Measurements from ENCODE around the gene MLN.
"Not testable (repeated sequence)": the region's sequence is repeated elsewhere in the genome, so short reads cannot be mapped to it uniquely, and the experiment has no call there.

MLN gene

GRCh38 chr6:33834401-33835392 is 30.9 kb upstream of the MLN start:
- no peak for FAIRE-seq

GRCh38 chr6:33833599-33833998 is 29.8 kb upstream of the MLN start:
- no peak for FAIRE-seq

DNA sequence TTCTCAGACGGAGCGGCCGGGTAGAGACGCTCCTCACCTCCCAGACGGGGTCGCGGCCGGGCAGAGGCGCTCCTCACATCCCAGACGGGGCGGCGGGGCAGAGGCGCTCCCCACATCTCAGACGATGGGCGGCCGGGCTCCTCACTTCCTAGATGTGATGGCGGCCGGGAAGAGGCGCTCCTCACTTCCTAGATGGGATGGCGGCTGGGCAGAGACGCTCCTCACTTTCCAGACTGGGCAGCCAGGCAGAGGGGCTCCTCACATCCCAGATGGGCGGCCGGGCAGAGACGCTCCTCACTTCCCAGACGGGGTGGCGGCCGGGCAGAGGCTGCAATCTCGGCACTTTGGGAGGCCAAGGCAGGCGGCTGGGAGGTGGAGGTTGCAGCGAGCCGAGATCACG is 29.0 kb upstream of the MLN start:
- FAIRE-seq = not testable (repeated sequence)

GRCh38 chr6:33831725-33832124 is 27.9 kb upstream of the MLN start:
- FAIRE-seq = not testable (repeated sequence)

DNA sequence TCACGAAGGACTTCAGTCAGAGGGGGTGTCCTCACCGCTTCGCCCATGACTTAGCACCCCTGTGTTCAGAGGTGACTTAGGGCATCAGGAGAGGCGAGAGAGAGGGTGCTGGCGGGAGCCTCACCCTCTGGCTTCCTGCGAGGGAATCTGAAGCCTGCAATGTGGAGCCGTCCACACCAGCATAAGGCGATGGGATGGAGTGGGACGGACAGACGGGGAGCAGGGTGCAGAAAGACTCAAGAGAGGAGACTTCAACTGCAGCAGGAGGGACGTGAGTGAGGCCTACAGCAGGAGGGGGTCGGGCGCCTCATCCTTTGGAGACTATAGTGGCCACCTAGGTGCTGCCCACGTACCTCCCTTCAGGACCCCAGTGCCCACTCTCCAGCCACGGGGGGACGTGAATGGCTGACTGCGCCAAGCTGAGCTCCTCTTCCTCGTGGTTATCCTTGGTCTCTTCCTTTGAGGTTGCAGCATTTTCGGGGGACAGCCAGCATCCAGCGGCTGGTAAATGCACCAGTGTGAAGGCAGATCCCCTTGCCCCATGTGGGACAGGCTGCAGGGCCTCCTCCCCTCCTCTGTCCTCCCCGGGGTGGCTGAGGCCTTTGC is 26.9 kb upstream of the MLN start:
- FAIRE-seq = no peak

- FAIRE-seq = no peak
Observed at GRCh38 chr6:33828764-33829731, 25.2 kb upstream of the MLN start.

GRCh38 chr6:33828452-33828763 is 24.6 kb upstream of the MLN start:
- no peak for FAIRE-seq

- FAIRE-seq = no peak
Observed at GRCh38 chr6:33827546-33828451, 24.0 kb upstream of the MLN start.

DNA sequence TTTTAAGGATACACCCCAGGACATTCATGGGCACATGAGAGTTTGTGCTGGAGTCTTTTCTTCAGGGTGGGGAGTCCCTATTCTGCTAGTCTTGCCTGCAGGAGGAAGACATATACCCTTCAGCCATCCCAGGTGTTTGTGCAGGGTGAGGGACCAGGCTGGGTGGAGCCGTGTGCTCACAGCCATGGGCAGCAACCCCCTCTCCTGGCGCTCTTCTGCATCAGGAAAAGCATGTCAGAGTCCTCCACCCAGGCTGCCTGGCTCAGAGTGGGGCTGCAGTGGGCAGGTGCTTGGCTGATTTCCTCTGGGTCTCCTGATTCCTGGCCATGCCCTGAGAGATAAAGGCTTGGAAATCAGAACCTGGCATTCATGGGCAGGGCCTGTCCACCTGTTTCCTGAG is 22.7 kb upstream of the MLN start:
- FAIRE-seq = no peak

DNA sequence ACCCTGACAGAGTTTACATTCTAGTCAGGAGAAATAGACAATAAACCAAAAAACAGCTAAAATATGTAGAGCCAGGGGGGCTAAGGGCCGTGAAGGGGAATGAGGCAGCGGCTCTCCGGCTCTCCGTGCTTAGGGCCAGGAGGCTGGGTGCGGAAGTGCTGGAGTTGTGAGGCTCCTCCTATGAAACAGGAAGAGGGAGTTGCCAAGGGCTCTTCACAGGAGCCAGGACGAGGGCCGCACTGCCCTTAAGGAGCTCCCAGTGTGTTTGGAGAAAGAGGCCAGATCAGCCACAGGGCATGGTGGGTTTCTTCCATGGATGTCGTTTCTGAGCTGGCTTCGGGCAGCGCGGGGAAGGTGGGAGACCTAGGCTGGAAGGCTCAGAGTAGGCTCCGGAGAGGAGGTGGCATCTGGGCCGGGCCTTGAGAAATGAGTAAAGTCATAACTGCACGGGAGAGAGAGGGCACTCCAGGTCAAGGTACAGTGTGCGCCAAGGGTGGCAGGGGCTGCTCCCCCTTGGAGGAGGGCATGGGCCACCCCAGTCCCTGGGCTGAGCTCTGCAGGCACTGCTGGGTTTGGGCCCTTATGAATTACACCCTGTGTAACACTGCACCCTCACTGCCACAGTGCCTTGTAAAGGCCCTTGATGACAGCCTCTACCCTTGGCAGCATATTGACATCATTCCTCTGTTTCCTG is 20.8 kb upstream of the MLN start:
- FAIRE-seq = no peak

DNA sequence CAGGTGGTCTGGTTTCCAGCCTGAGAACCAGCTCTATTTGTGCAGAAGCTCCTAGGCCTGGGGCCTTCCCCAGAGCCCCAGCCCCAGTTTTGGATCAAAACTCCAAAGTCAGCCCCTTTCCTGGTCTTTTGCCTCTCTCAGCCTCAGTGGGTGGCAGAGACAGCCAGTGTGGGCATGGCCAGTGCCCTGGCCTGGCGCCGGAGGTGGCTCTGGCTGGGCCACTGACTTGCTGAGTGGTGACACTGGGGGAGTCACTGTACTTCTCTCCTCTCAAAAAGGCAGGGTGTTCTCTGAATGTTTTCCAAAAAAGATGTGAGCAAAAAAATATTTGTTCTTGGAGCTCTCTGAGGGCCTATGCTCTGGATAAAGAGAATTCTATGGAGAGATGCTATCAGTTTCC is 20.0 kb upstream of the MLN start:
- FAIRE-seq = no peak

- FAIRE-seq = peak; percentile 41
Observed at GRCh38 chr6:33822575-33823395, 19.0 kb upstream of the MLN start.

DNA sequence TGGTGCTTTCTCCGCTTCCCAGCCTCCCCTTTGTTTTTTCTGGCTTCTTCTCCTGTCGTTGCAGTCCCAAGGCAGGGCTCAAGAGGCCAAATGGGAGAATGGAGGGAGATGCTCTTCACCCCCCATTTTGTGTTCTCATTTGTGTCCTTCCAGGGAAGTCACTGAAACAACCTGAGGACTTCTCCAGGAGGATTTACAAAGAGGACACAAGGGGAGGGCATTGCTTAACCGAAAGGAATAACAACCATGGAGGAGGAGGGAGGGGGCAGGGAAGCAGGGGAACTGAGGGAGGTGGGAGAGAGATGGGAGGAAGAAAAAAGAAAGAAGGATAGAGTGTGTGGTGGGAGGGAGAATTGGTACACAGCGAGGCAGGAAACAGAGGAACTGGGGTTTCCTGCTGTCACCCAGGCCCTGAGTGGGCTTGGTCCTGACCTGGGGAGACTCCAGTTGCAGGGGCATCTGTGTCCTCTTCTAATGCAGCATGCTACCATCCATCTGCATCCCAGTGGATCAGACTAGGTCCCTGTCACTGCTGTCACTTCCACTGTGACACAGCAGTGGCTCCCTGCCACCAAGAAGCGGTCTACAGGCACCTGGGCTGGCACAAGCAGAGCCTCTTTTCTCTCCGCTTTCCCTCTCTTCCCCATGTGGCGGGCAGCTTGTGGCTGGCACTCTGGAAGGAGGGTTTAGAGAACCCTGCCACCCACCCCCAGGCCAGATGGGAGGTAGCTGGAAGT is 17.1 kb upstream of the MLN start:
- no peak for FAIRE-seq

- no peak for FAIRE-seq
Observed at GRCh38 chr6:33820243-33820642, 16.4 kb upstream of the MLN start.

GRCh38 chr6:33819021-33819420 is 15.2 kb upstream of the MLN start:
- no peak for FAIRE-seq

- no peak for FAIRE-seq
Observed at GRCh38 chr6:33818293-33818692, 14.5 kb upstream of the MLN start.

GRCh38 chr6:33817489-33817888 is 13.7 kb upstream of the MLN start:
- no peak for FAIRE-seq

DNA sequence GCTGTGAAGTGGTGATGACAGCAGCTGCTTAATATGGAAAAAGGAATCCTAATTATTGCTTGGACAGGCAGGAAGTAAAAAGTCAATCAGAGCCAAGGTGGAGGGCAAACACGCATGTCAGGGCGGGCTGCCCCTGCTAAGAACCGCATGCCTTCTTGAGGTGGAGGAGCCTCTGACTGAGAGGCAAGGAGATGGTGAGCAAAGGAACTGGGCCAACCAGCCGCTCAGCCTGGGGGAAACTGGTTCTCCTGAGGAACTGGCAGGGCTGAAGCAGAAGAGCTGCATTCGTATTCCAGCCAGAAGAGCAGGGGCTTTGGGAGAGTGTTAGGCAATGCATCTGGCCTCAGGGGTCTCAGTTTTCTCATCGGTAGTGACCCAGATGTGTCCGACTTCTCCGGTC is 13.1 kb upstream of the MLN start:
- no peak for FAIRE-seq

GRCh38 chr6:33815854-33816253 is 12.1 kb upstream of the MLN start:
- FAIRE-seq = no peak

Measured in G401.6 (cell line).